CD8-positive, alpha-beta memory T cell (primary cell): Measurements from ENCODE around the gene NUFIP1. TPM values are rescaled to one million over a fixed set of nuclear protein-coding genes. Genes with fewer than 3 reads are reported as not detected.
"Not testable (repeated sequence)": the region's sequence is repeated elsewhere in the genome, so short reads cannot be mapped to it uniquely, and the experiment has no call there.

Experiments used
- CTCF ChIA-PET: fragments of 350-600 bp; sonication (Branson Sonifier 250); formaldehyde crosslinking; loops from one replicate; lab custom pipeline; 2021; ENCODE audit warnings: antibody characterized with exemption; lab: Charles Lee
- POLR2A ChIA-PET: fragments of 350-600 bp; sonication (Branson Sonifier 250); formaldehyde crosslinking; loops from one replicate; lab custom pipeline; 2021; ENCODE audit warnings: antibody characterized with exemption; lab: Charles Lee
- DNase-seq, 5 donors: peaks; one replicate each; pipeline versions ENCODE4 v3.0.0 to v3.0.0-alpha.2; 2020 to 2022; ENCODE audit warnings: mixed read lengths in 1 of 5
- H3K27ac ChIP-seq: one replicate; pipeline ENCODE4 v1.7.0; 2013; ENCODE audit warnings: low read depth, mild to moderate bottlenecking, low read length, moderate library complexity
- H3K27me3 ChIP-seq: 2 replicates; pipeline ENCODE4 v1.7.0; 2013; ENCODE audit warnings: low read length, mild to moderate bottlenecking; ENCODE audit not compliant: insufficient read depth, poor library complexity, severe bottlenecking
- H3K36me3 ChIP-seq: 2 replicates; pipeline ENCODE4 v1.7.0; 2013; ENCODE audit warnings: mild to moderate bottlenecking, low read length, moderate library complexity; ENCODE audit not compliant: insufficient read depth
- H3K4me1 ChIP-seq: 2 replicates; pipeline ENCODE4 v1.7.0; 2013; ENCODE audit warnings: mild to moderate bottlenecking, low read length, moderate library complexity; ENCODE audit not compliant: insufficient read depth
- H3K4me3 ChIP-seq: 2 replicates; pipeline ENCODE4 v1.7.0; 2013; ENCODE audit warnings: mild to moderate bottlenecking, low read length
- H3K9me3 ChIP-seq: 2 replicates; pipeline ENCODE4 v1.7.0; 2013; ENCODE audit warnings: mild to moderate bottlenecking, low read length
- H3K27ac Mint-ChIP-seq, 8 donors: one replicate each; pipeline ENCODE4 v1.8.0; 2020 to 2021; ENCODE audit warnings: mixed read lengths in 8 of 8, mild to moderate bottlenecking in 6 of 8, inconsistent platforms in 3 of 8, moderate library complexity in 3 of 8
- H3K27me3 Mint-ChIP-seq, 2 donors: one replicate each; pipeline ENCODE4 v1.8.0; 2020 to 2021; ENCODE audit warnings: mixed read lengths in 2 of 2, mild to moderate bottlenecking in 1 of 2, moderate library complexity in 1 of 2
- H3K36me3 Mint-ChIP-seq, 3 donors: one replicate each; pipeline ENCODE4 v1.8.0; 2020 to 2021; ENCODE audit warnings: mixed read lengths in 3 of 3, inconsistent platforms in 1 of 3, mild to moderate bottlenecking in 1 of 3
- H3K4me1 Mint-ChIP-seq, 3 donors: one replicate each; pipeline ENCODE4 v1.8.0; 2020 to 2021; ENCODE audit warnings: mixed read lengths in 3 of 3, inconsistent platforms in 1 of 3, mild to moderate bottlenecking in 1 of 3
- H3K4me3 Mint-ChIP-seq, 7 donors: one replicate each; pipeline ENCODE4 v1.8.0; 2020 to 2021; ENCODE audit warnings: mixed read lengths in 7 of 7, mild to moderate bottlenecking in 6 of 7, moderate library complexity in 4 of 7, inconsistent platforms in 2 of 7
- H3K9me3 Mint-ChIP-seq, 5 donors: one replicate each; pipeline ENCODE4 v1.8.0; 2020 to 2022; ENCODE audit warnings: mixed read lengths in 5 of 5, mild to moderate bottlenecking in 3 of 5, moderate library complexity in 2 of 5, inconsistent platforms in 1 of 5
- polyA plus RNA-seq: library from polyadenylated mRNA; unstranded; fragments of 300-500 nt; fragmentation: Illumina TruSeq; gene quantifications from one replicate; pipeline ENCODE4 v1.2.3, GENCODE V29; 2021
- total RNA-seq, 2 experiments: library from RNA; stranded (reverse); gene quantifications; one replicate each; pipeline ENCODE4 v1.2.3, GENCODE V29; 2021

Gene NUFIP1
- total and polyA plus RNA-seq, 3 experiments from 2014 or later = 4.0 to 11.8 (median 11.1) TPM

DNA sequence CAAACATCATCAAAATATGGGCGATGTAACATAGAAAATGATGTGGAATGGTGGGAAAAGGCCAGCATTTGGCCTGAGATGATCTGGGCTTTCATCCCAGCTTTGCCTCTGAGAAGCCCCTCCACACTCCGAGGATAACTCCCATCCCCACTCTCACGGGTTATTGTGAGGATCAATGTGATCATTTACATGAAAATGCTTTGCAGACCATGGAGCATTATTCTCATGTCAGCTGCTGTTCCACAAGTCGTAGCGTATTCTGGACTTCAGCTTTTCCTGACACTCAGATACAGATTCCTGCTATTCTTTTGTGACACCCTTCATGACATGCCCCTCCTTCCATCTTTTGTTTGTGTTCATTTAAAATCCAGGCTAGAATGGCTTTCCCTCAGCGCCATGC lies 86.5 kb downstream of the NUFIP1 start:
- Mint-ChIP-seq H3K36me3 (no peaks in the 10 kb centered on the region), H3K9me3 (peaks cover 0 to 6% (median 0%) of the 10 kb centered on the region in 5 donors), H3K4me1 (no peaks in the 10 kb centered on the region), H3K27ac (no peak overlapping the region), H3K27me3 (peaks cover 2 to 30% of the 10 kb centered on the region in 2 donors), H3K4me3 (no peak overlapping the region)
- H3K27me3 ChIP-seq = no peaks in the 10 kb centered on the region
- H3K36me3 ChIP-seq = no peaks in the 10 kb centered on the region
- ChIA-PET CTCF (no interaction called here), POLR2A (no interaction called here)
- H3K4me3 ChIP-seq = no peak overlapping the region
- DNase-seq = no peak
- no peaks in the 10 kb centered on the region for H3K9me3 ChIP-seq
- no peak overlapping the region for H3K27ac ChIP-seq
- no peaks in the 10 kb centered on the region for H3K4me1 ChIP-seq

DNA sequence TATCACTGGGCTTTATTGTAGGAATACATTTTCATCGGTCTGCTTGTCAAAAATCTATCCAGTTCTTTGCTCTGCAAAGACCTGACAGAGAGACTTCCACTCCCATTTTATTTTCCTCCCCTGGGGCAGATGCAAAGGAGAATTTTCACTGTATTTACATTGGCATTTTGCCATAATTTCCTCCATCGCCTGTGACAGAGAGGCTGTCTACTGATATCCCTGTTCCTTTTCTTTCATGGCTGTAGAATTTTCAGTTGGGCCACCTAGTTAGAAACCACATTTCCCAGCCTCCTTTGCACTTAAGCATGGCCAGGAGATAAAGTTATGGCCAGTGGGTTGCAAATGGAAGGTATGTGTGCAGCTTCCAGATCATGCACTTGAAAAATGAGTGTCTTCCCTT lies 89.3 kb downstream of the NUFIP1 start:
- no peak for DNase-seq
- CTCF ChIA-PET = no interaction called here
- POLR2A ChIA-PET = no interaction called here
- Histone ChIP-seq H3K27me3 (no peaks in the 10 kb centered on the region), H3K9me3 (no peaks in the 10 kb centered on the region), H3K27ac (no peak overlapping the region), H3K4me1 (no peaks in the 10 kb centered on the region), H3K36me3 (no peaks in the 10 kb centered on the region), H3K4me3 (no peak overlapping the region)
- Mint-ChIP-seq H3K36me3 (no peaks in the 10 kb centered on the region), H3K4me1 (no peaks in the 10 kb centered on the region), H3K27me3 (peaks cover 2 to 30% of the 10 kb centered on the region in 2 donors), H3K9me3 (peaks cover 0 to 6% (median 0%) of the 10 kb centered on the region in 5 donors), H3K4me3 (no peak overlapping the region), H3K27ac (no peak overlapping the region)

DNA sequence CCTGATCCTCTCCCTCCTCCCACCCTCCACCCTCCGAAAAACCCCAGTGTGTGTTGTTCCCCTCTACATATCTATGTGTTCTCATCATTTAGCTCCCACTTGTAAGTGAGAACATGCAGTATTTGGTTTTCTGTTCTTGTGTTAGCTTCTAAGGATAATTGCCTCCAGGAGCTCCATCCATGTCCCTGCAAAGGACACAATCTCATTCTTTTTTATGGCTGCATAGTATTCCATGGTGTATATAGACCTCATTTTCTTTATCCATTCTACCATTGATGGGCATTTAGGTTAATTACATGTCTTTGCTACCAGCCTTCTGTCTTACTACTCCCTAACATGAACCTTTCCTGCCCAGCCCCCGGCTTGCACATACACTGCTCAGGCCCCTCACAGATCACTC lies 91.0 kb downstream of the NUFIP1 start:
- not testable (repeated sequence) for DNase-seq, H3K27ac Mint-ChIP-seq, H3K9me3 Mint-ChIP-seq

DNA sequence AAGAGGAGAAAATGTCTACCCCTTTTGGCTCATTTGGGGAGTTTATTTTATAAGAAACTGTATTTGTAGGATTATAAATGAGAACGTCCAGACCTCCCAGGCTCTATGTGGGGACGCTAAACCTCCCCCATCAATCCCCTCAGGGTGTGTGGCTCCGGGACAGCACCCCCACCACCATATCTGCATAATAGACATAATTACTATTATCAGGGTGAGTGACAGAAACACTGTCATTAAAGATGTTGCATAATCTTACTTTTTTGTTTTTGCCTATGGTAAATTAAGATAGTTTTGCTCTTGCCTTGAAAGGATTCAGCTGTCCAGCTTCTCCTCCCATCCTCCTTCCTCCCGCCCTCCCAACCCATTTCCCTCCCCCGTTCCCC lies 93.3 kb downstream of the NUFIP1 start:
- peaks cover 2 to 12% of the 10 kb centered on the region in 2 donors for H3K27me3 Mint-ChIP-seq

More for the DNA sequence above, 91.0 kb downstream of the NUFIP1 start:
- H3K36me3 ChIP-seq, H3K4me1 Mint-ChIP-seq, H3K36me3 Mint-ChIP-seq, H3K9me3 ChIP-seq, H3K4me3 Mint-ChIP-seq, H3K27me3 ChIP-seq, POLR2A ChIA-PET, H3K4me1 ChIP-seq, H3K4me3 ChIP-seq, H3K27ac ChIP-seq: not testable (repeated sequence)
- CTCF ChIA-PET = interaction anchor here (1.3 kb wide), 1 partner anchor 11 kb away, joined by 3 read pairs; no protein-coding TSS in a partner anchor
- H3K27me3 Mint-ChIP-seq = peaks cover 2 to 26% of the 10 kb centered on the region in 2 donors

DNA sequence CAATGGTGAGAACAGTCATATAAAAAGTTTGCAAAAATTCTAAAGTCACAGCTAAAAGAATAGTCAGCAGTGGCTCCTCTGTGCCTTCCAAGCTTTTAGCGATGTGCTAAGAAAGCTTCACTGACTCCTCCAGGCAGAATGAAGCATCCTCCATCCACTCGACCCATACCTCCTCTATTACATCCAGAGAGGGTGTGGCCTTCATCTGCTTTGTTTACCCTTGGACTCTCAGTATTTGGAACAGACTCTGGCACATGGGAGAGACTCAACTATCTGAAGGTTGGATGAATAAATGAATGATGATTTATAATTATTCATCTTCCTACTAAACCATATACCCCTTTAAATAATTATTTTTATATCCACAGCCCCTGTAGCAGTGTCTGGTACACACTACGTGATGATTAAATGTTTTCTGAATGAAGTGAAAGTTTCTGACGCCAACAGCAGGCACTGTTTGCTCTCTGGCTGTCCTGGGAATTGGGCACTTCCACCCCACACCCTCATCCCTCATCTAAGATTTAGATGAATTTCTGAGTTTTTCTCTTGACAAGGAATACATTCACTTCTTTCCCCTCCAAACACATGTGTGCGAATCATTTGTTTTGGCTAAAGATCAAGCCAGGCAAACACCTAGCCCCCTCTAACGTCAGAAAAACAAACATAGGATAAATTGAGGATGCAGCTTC lies 93.9 kb downstream of the NUFIP1 start:
- Mint-ChIP-seq H3K27ac (no peak overlapping the region), H3K4me1 (no peaks in the 10 kb centered on the region)
- CTCF ChIA-PET = no interaction called here

More for the DNA sequence above, 93.3 kb downstream of the NUFIP1 start:
- no peaks in the 10 kb centered on the region for H3K4me1 ChIP-seq
- H3K27ac ChIP-seq = no peak overlapping the region
- no peaks in the 10 kb centered on the region for H3K4me1 Mint-ChIP-seq
- ChIA-PET POLR2A (no interaction called here), CTCF (no interaction called here)
- no peak overlapping the region for H3K27ac Mint-ChIP-seq
- H3K9me3 Mint-ChIP-seq = peaks cover 0 to 6% (median 0%) of the 10 kb centered on the region in 5 donors
- H3K36me3 Mint-ChIP-seq = no peaks in the 10 kb centered on the region
- no peaks in the 10 kb centered on the region for H3K36me3 ChIP-seq
- H3K4me3 Mint-ChIP-seq = no peak overlapping the region
- H3K27me3 ChIP-seq = no peaks in the 10 kb centered on the region
- no peak overlapping the region for H3K4me3 ChIP-seq
- no peaks in the 10 kb centered on the region for H3K9me3 ChIP-seq
- no peak for DNase-seq

DNA sequence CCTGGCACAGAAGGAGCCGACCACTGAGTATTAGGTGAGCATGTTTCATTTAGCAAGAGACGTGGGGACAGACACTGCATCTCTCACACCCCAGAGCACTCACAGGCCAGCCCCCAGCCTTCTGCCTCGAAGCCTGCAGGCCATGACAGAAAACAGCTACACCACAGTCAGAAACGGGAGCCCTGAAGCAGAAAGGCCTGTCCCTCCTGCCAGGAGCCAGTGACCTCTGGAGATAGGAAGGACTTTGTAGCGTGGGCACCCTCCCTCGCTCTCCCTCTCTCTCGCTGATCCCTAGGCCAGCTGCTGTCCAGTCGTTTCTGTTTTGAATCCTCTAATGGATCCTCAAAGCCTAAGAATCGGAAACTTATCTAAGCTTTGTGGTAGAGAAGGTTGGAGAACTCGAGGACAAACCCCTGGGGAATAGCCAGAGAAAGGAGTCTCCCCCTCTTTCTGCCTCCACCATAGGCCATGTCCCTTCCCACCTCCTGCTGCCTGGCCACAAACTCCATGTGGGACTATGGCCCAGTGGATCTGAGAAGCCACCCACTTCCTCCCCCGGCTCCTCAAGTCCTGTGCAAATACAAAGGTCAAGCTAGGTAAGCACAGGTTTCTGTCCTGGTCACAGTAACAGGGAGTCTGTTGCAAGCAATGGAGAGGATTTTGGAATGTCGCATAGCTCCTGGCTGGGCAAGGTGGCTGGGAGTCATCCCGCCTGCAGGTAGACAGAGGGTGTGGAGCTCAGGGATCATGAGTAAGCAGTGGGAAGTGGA lies 95.1 kb downstream of the NUFIP1 start:
- peak overlapping the region in 2 of 8 donors; percentile 49 to 67 for H3K27ac Mint-ChIP-seq
- H3K27me3 ChIP-seq = no peaks in the 10 kb centered on the region
- no peak overlapping the region for H3K4me3 ChIP-seq
- H3K27ac ChIP-seq = no peak overlapping the region
- peaks cover 0 to 4% of the 10 kb centered on the region in 2 donors for H3K27me3 Mint-ChIP-seq
- peaks cover 0 to 6% (median 0%) of the 10 kb centered on the region in 5 donors for H3K9me3 Mint-ChIP-seq
- no peaks in the 10 kb centered on the region for H3K36me3 ChIP-seq
- no peaks in the 10 kb centered on the region for H3K4me1 ChIP-seq
- no peak overlapping the region for H3K4me3 Mint-ChIP-seq
- no peaks in the 10 kb centered on the region for H3K4me1 Mint-ChIP-seq
- POLR2A ChIA-PET = no interaction called here
- CTCF ChIA-PET = no interaction called here
- no peak for DNase-seq
- H3K9me3 ChIP-seq = no peaks in the 10 kb centered on the region
- H3K36me3 Mint-ChIP-seq = no peaks in the 10 kb centered on the region

More for the DNA sequence above, 93.9 kb downstream of the NUFIP1 start:
- no peaks in the 10 kb centered on the region for H3K4me1 ChIP-seq
- DNase-seq = no peak
- Mint-ChIP-seq H3K27me3 (peaks cover 0 to 7% of the 10 kb centered on the region in 2 donors), H3K4me3 (no peak overlapping the region), H3K36me3 (no peaks in the 10 kb centered on the region), H3K9me3 (peaks cover 0 to 6% (median 0%) of the 10 kb centered on the region in 5 donors)
- H3K9me3 ChIP-seq = no peaks in the 10 kb centered on the region
- H3K27me3 ChIP-seq = no peaks in the 10 kb centered on the region
- no peaks in the 10 kb centered on the region for H3K36me3 ChIP-seq
- H3K4me3 ChIP-seq = no peak overlapping the region
- POLR2A ChIA-PET = no interaction called here
- no peak overlapping the region for H3K27ac ChIP-seq

Other genes with a start within 250 kb of the NUFIP1 start
- 10 to 100 TPM; 26.6 to 29.8 TPM for gene GPALPP1, start 67 bp upstream of the NUFIP1 start, total RNA-seq
- gene GPALPP1, start 67 bp upstream of the NUFIP1 start, polyA plus RNA-seq = 18.3 TPM
- gene GTF2F2, start 131.0 kb upstream of the NUFIP1 start, total RNA-seq = 10 to 100 TPM; 27.9 to 29.3 TPM
- gene GTF2F2, start 131.0 kb upstream of the NUFIP1 start, polyA plus RNA-seq = 10.4 TPM
- not detected for gene KCTD4, start 211.6 kb upstream of the NUFIP1 start, total RNA-seq
- not detected for gene KCTD4, start 211.6 kb upstream of the NUFIP1 start, polyA plus RNA-seq